Measurements from ENCODE around the gene LAMB4.

GRCh38 chr7:108104324-108104723, 25.8 kb downstream of the LAMB4 start:
- TF ChIP-seq EZH2 (IDR thresholded peaks at IDR 0.05; ENCODE audit: insufficient read depth, poor library complexity, severe bottlenecking) (no peak), EZH2phosphoT487 (IDR thresholded peaks at IDR 0.05; ENCODE audit: insufficient read depth, low read depth) (no peak)

Data from GM23248 (cell line).